Kidney (tissue), 14 donors: ENCODE results near the gene OSBPL9. TPM values are rescaled to one million over a fixed set of nuclear protein-coding genes. Genes with fewer than 3 reads are reported as not detected.

ENCODE experiments used
- DNase-seq, 5 donors: peaks; one replicate each; pipeline ENCODE4 v3.0.0-alpha.2; 2013 to 2020
- FAIRE-seq: peaks from 2 replicates; lab custom pipeline; 2012; peaks lifted over from hg19 to GRCh38; lab: Jason Lieb, UNC
- H3K27ac ChIP-seq, 2 donors: one replicate each; pipeline ENCODE4 v1.7.0; 2013; ENCODE audit warnings: low read depth in 2 of 2, low read length in 2 of 2, inconsistent platforms in 1 of 2
- H3K27me3 ChIP-seq: one replicate; pipeline ENCODE4 v1.7.1; 2013; ENCODE audit warnings: low read length, inconsistent platforms; ENCODE audit not compliant: control insufficient read depth, insufficient read depth
- H3K36me3 ChIP-seq, 3 donors: one replicate each; pipeline versions ENCODE4 v1.7.0 to v1.7.1; 2013; ENCODE audit warnings: low read length in 3 of 3, control low read depth in 1 of 3, inconsistent platforms in 1 of 3; ENCODE audit not compliant: insufficient read depth in 3 of 3, control insufficient read depth in 2 of 3
- H3K4me1 ChIP-seq, 3 donors: one replicate each; pipeline versions ENCODE4 v1.7.0 to v1.7.1; 2013; ENCODE audit warnings: low read length in 3 of 3, inconsistent platforms in 1 of 3, low read depth in 1 of 3; ENCODE audit not compliant: control insufficient read depth in 2 of 3, insufficient read depth in 2 of 3
- H3K4me3 ChIP-seq, 3 donors: one replicate each; pipeline versions ENCODE4 v1.7.0 to v1.8.1; 2013; ENCODE audit warnings: low read length in 3 of 3, control low read depth in 1 of 3, inconsistent platforms in 1 of 3
- H3K9ac ChIP-seq, 3 donors: one replicate each; pipeline versions ENCODE4 v1.7.0 to v1.7.1; 2013; ENCODE audit warnings: low read length in 3 of 3, control low read depth in 1 of 3, inconsistent platforms in 1 of 3
- H3K9me3 ChIP-seq, 3 donors: one replicate each; pipeline versions ENCODE4 v1.7.0 to v1.7.1; 2013; ENCODE audit warnings: low read length in 3 of 3, control low read depth in 1 of 3, inconsistent platforms in 1 of 3; ENCODE audit not compliant: control insufficient read depth in 2 of 3, insufficient read depth in 1 of 3
- intact Hi-C: fragments of 100-400 bp; cut with DNase I; formaldehyde crosslinking; loops from one replicate; pipeline ENCODE4 v1.11.1; 2022
- polyA plus RNA-seq: library from polyadenylated mRNA; stranded (reverse); fragments of 350-450 nt; fragmentation: Illumina TruSeq; extraction: RNeasy Lipid Tissue Mini Kit (QIAGEN cat#74804); gene quantifications from one replicate; pipeline ENCODE4 v1.2.3, GENCODE V29; 2014; ENCODE audit warnings: low read depth, low replicate concordance; ENCODE audit not compliant: insufficient read depth
- total RNA-seq: library from RNA; stranded (reverse); fragmentation: NEBNext Ultra II Directional; extraction: Animal tissue kit (Norgen Biotek cat#: 25700); gene quantifications from one replicate; pipeline ENCODE4 v1.2.1, GENCODE V29; 2021
- TF ChIP-seq, protein P1 (sequence below): IDR thresholded peaks from 3 replicates; pipeline ENCODE4 v1.5.1; 2012; ENCODE audit warnings: mild to moderate bottlenecking, moderate library complexity, borderline replicate concordance; ENCODE audit not compliant: insufficient read depth; ENCODE audit errors: extremely low read depth
- donor health status: control.
- donor health status: control.
- donor health status: control.
- donor health status: control.
- donor health status: control.
- donor health status: DM: yes; HTN: yes; CAD: no.
- donor health status: Normal renal cell carcinoma (clear cell type).

The OSBPL9 gene
- total and polyA plus RNA-seq, 2 donors from 2014 or later, result 73.2 to 76.6 TPM

DNA sequence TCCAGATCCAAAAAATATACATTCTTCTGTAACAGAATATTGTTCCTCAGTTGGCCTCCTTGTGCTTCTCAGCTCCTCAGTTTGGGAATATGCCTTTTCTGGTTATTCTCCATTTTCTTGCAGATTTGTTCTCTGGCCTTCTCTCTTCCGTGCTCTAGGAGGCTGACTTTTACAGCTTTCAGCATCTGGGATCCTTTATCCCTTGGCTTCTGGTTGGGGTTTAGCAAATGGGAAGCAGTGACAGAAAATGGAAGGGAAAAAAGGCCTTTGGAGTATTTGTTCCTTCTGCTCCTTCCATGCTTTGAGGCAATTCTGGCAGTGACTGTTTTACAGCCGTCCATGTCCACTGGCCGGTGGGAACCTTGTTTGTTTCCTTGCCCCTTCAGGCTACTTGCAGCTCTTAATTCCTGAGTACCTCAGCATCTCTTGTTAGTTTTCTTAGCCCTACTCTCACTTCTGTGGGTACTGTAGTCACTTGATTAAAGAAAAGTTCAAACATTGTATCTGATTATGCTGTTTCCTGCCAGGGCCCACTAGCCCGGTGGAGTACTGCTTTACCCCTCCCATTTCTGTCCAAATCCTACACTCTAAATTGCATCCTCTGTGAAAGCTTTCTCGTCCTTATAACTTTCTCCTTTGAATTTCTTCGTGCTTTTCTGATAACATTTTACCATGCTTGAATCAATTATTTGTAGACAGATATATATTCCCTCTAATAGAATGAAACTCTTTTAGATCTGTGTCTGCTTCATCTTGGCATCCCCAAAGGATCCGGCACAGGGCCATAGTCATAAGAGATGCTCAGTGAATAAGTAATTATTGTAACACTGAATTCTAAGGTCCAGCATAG lies 118.2 kb downstream of the OSBPL9 start:
- TF ChIP-seq, protein P1, sequence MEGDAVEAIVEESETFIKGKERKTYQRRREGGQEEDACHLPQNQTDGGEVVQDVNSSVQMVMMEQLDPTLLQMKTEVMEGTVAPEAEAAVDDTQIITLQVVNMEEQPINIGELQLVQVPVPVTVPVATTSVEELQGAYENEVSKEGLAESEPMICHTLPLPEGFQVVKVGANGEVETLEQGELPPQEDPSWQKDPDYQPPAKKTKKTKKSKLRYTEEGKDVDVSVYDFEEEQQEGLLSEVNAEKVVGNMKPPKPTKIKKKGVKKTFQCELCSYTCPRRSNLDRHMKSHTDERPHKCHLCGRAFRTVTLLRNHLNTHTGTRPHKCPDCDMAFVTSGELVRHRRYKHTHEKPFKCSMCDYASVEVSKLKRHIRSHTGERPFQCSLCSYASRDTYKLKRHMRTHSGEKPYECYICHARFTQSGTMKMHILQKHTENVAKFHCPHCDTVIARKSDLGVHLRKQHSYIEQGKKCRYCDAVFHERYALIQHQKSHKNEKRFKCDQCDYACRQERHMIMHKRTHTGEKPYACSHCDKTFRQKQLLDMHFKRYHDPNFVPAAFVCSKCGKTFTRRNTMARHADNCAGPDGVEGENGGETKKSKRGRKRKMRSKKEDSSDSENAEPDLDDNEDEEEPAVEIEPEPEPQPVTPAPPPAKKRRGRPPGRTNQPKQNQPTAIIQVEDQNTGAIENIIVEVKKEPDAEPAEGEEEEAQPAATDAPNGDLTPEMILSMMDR, result no peak
- H3K4me3 ChIP-seq, result no peak overlapping the region
- H3K9ac ChIP-seq, result no peak overlapping the region
- peaks cover 15 to 50% (median 19%) of the 10 kb centered on the region in 3 donors for H3K4me1 ChIP-seq
- peak in 2 of 5 donors; percentile 28 to 75 for DNase-seq
- intact Hi-C loops, result no loop called here
- no peaks in the 10 kb centered on the region for H3K27me3 ChIP-seq
- FAIRE-seq, result no peak
- peak overlapping the region; percentile 32 to 43 for H3K27ac ChIP-seq
- no peaks in the 10 kb centered on the region for H3K9me3 ChIP-seq
- no peaks in the 10 kb centered on the region for H3K36me3 ChIP-seq

DNA sequence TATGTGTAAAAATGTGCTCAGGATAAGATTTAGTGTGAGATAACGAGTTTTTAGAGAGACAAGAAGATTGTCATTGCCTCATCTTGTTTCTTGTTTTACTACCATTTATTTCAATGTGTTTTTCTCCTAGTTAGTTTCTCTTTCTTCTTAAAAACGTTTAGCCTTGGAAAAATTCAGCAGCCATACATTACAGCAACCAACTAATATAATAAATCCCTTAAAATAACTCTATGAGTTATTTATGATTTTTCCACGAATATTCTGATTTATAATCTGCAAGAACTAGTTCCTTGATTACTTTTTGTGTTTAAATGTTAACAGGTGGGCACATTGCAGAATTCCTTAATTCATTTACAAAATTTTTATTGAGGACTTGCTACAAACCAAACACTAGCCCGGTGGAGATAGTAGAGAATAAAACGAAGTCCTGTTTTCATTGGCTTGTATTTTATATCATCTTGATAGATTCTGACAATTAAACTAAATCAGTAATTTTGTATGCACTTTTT lies 118.9 kb downstream of the OSBPL9 start:
- H3K27ac ChIP-seq, result peak overlapping the region; percentile 32 to 43
- H3K27me3 ChIP-seq, result no peaks in the 10 kb centered on the region
- DNase-seq, result no peak
- TF ChIP-seq, protein P1, result no peak
- H3K36me3 ChIP-seq, result no peaks in the 10 kb centered on the region
- H3K4me1 ChIP-seq, result peaks cover 15 to 50% (median 19%) of the 10 kb centered on the region in 3 donors
- H3K9ac ChIP-seq, result no peak overlapping the region
- intact Hi-C loops, result no loop called here
- H3K9me3 ChIP-seq, result no peaks in the 10 kb centered on the region
- FAIRE-seq, result no peak
- no peak overlapping the region for H3K4me3 ChIP-seq

- H3K36me3 ChIP-seq, result no peaks in the 10 kb centered on the region
- H3K4me3 ChIP-seq, result no peak overlapping the region
- TF ChIP-seq, protein P1, result no peak
- H3K9ac ChIP-seq, result no peak overlapping the region
- intact Hi-C loops, result no loop called here
- DNase-seq (peak in 2 of 5 donors; percentile 68 to 78), FAIRE-seq (peak; percentile 27)
- H3K4me1 ChIP-seq, result peaks cover 15 to 50% (median 17%) of the 10 kb centered on the region in 3 donors
- peak overlapping the region in 1 of 2 donors; percentile 24 for H3K27ac ChIP-seq
- H3K27me3 ChIP-seq, result no peaks in the 10 kb centered on the region
- no peaks in the 10 kb centered on the region for H3K9me3 ChIP-seq
Measured at GRCh38 chr1:51736702-51737101, 119.8 kb downstream of the OSBPL9 start.
